Measurements from ENCODE around the gene RTN4R.

- TF ChIP-seq, protein P1, sequence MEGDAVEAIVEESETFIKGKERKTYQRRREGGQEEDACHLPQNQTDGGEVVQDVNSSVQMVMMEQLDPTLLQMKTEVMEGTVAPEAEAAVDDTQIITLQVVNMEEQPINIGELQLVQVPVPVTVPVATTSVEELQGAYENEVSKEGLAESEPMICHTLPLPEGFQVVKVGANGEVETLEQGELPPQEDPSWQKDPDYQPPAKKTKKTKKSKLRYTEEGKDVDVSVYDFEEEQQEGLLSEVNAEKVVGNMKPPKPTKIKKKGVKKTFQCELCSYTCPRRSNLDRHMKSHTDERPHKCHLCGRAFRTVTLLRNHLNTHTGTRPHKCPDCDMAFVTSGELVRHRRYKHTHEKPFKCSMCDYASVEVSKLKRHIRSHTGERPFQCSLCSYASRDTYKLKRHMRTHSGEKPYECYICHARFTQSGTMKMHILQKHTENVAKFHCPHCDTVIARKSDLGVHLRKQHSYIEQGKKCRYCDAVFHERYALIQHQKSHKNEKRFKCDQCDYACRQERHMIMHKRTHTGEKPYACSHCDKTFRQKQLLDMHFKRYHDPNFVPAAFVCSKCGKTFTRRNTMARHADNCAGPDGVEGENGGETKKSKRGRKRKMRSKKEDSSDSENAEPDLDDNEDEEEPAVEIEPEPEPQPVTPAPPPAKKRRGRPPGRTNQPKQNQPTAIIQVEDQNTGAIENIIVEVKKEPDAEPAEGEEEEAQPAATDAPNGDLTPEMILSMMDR (IDR thresholded peaks at IDR 0.05; ENCODE audit: insufficient read depth, low read depth, low read length) = no peak
- TF ChIP-seq EZH2 (IDR thresholded peaks at IDR 0.05; ENCODE audit: insufficient read depth, low read length) = no peak
Observed at GRCh38 chr22:20315337-20316216, 47.5 kb upstream of the RTN4R start.
